DMS153 treated with DMSO at 0.1 percent for 48 hours (cell line): ENCODE measurements around the gene CNR2.
"Not testable (repeated sequence)": the region's sequence is repeated elsewhere in the genome, so short reads cannot be mapped to it uniquely, and the experiment has no call there.

Experiments
- DNase-seq: peaks from one replicate; lab custom pipeline; 2025; ENCODE audit not compliant: unreplicated experiment; lab: John Stamatoyannopoulos, UW

Gene CNR2

GRCh38 chr1:23885222-23885621, 27.9 kb downstream of the CNR2 start:
- no peak for DNase-seq

GRCh38 chr1:23882746-23883145, 30.4 kb downstream of the CNR2 start:
- DNase-seq, result no peak

- no peak for DNase-seq
These were observed 33.4 kb downstream of the CNR2 start for GRCh38 chr1:23879809-23880208.

GRCh38 chr1:23878668-23879067, 34.5 kb downstream of the CNR2 start:
- no peak for DNase-seq

- DNase-seq, result no peak
These were observed 37.8 kb downstream of the CNR2 start for GRCh38 chr1:23875382-23875781.

GRCh38 chr1:23872421-23872820, 40.7 kb downstream of the CNR2 start:
- no peak for DNase-seq

- no peak for DNase-seq
These were observed 44.1 kb downstream of the CNR2 start for GRCh38 chr1:23869051-23869450.

- DNase-seq, result no peak
These were observed 44.6 kb downstream of the CNR2 start for GRCh38 chr1:23868557-23869016.

GRCh38 chr1:23867895-23868556, 45.1 kb downstream of the CNR2 start, which contains the start of gene FUCA1:
Gene FUCA1 (minus strand): TSS chr1:23868290. CDS start chr1:23868286, 4 bp downstream.
- DNase-seq, result peak; percentile 93

GRCh38 chr1:23867542-23867894, 45.6 kb downstream of the CNR2 start:
- DNase-seq, result no peak

GRCh38 chr1:23865543-23865930, 47.6 kb downstream of the CNR2 start:
- no peak for DNase-seq

GRCh38 chr1:23864801-23865542, 48.2 kb downstream of the CNR2 start:
- no peak for DNase-seq

GRCh38 chr1:23862640-23863039, 50.5 kb downstream of the CNR2 start:
- DNase-seq, result no peak

- DNase-seq, result no peak
These were observed 58.6 kb downstream of the CNR2 start for GRCh38 chr1:23854568-23854967.

- DNase-seq, result not testable (repeated sequence)
These were observed 60.0 kb downstream of the CNR2 start for GRCh38 chr1:23853124-23853523.

GRCh38 chr1:23851406-23851805, 61.8 kb downstream of the CNR2 start:
- DNase-seq, result not testable (repeated sequence)

GRCh38 chr1:23848673-23849616, 64.2 kb downstream of the CNR2 start:
- DNase-seq, result no peak

GRCh38 chr1:23847482-23848095, 65.6 kb downstream of the CNR2 start:
- not testable (repeated sequence) for DNase-seq

- no peak for DNase-seq
These were observed 68.0 kb downstream of the CNR2 start for GRCh38 chr1:23845163-23845562.

- no peak for DNase-seq
These were observed 69.5 kb downstream of the CNR2 start for GRCh38 chr1:23843644-23844043.

- DNase-seq, result no peak
These were observed 74.7 kb downstream of the CNR2 start for GRCh38 chr1:23838401-23838866.
